Heart right ventricle (tissue), 16 donors: ENCODE results near the gene UBR2. TPM values are rescaled to one million over a fixed set of nuclear protein-coding genes. Genes with fewer than 3 reads are reported as not detected.
"Not testable (repeated sequence)": the region's sequence is repeated elsewhere in the genome, so short reads cannot be mapped to it uniquely, and the experiment has no call there.

Source experiments
- ATAC-seq, 8 donors: fragments of 200-7000 bp; cut with Tn5 transposase; one replicate each; pipeline ENCODE4 v1.9.1; 2020; ENCODE audit warnings: mild to moderate bottlenecking in 8 of 8, moderate library complexity in 8 of 8, moderate number of reproducible peaks in 1 of 8
- DNase-seq, 2 donors: peaks; one replicate each; pipeline ENCODE4 v3.0.0-alpha.2; 2020
- H3K27ac ChIP-seq, 10 donors: fragments of 200-600 bp; sonication (generic) in 2 of 10; one replicate each; pipeline versions ENCODE4 v1.5.0 to v1.8.0; 2020 to 2022; ENCODE audit warnings: mild to moderate bottlenecking in 3 of 10
- H3K27me3 ChIP-seq, 7 donors: fragments of 200-600 bp; one replicate each; pipeline ENCODE4 v1.8.0; 2021 to 2022; ENCODE audit warnings: mild to moderate bottlenecking in 2 of 7
- H3K36me3 ChIP-seq, 9 donors: fragments of 200-600 bp; sonication (generic) in 1 of 9; one replicate each; pipeline versions ENCODE4 v1.5.0 to v1.8.0; 2020 to 2022; ENCODE audit warnings: mild to moderate bottlenecking in 2 of 9
- H3K4me1 ChIP-seq, 9 donors: fragments of 200-600 bp; sonication (generic) in 1 of 9; one replicate each; pipeline versions ENCODE4 v1.5.0 to v1.8.0; 2020 to 2022; ENCODE audit warnings: mild to moderate bottlenecking in 4 of 9
- H3K4me3 ChIP-seq, 10 donors: fragments of 200-600 bp; sonication (generic) in 2 of 10; one replicate each; pipeline versions ENCODE4 v1.5.0 to v1.8.0; 2020 to 2022; ENCODE audit warnings: mild to moderate bottlenecking in 7 of 10, moderate library complexity in 2 of 10
- H3K9me3 ChIP-seq, 11 donors: fragments of 200-600 bp in 10 of 11; sonication (generic) in 2 of 11; one replicate each; pipeline versions ENCODE4 v1.5.0 to v1.8.0; 2013 to 2022; ENCODE audit warnings: mild to moderate bottlenecking in 2 of 11, control low read depth in 1 of 11, moderate library complexity in 1 of 11
- CTCF ChIP-seq, 9 donors: fragments of 200-600 bp; sonication (generic) in 2 of 9; IDR thresholded peaks; one replicate each; pipeline versions ENCODE4 v1.5.0 to v1.8.0; 2021 to 2022; ENCODE audit warnings: antibody characterized with exemption in 9 of 9, mild to moderate bottlenecking in 5 of 9, moderate library complexity in 1 of 9
- WGBS, 2 donors: extraction: QIAGEN DNeasy Blood & Tissue Kit; methylation state at CpG; one replicate each; pipeline ENCODE4 v1.1.7; 2013; ENCODE audit warnings: inconsistent platforms in 1 of 2; 5-methylcytosine and 5-hydroxymethylcytosine counted together
- intact Hi-C, 10 donors: fragments of 100-400 bp; cut with DNase I; formaldehyde crosslinking; loops; one replicate each; pipeline versions ENCODE4 v1.11.1 to v1.14.2; 2022
- polyA plus RNA-seq, 2 donors: library from polyadenylated mRNA; stranded (reverse); fragments of 200-250 nt; gene quantifications; one replicate each; pipeline ENCODE4 v1.2.3, GENCODE V29; 2013
- total RNA-seq, 10 donors: library from RNA; stranded (reverse); fragmentation: NEBNext Ultra II Directional in 3 of 10; extraction: Animal tissue kit (Norgen Biotek cat#: 25700) in 3 of 10; gene quantifications; one replicate each; pipeline versions ENCODE4 v1.2.1 to v1.2.4, GENCODE V29; 2021 to 2023
- donor health status: Arrhythmogenic right ventricular cardiomyopathy.
- donor health status: ischemic (EF 13 %, LVEDD 7.1; RV severe dilation, severe dysfunction).
- donor health status: healthy with polysubstance abuse.
- donor health status: DM: no; HTN: yes; CAD: no.
- donor health status: DM: no; HTN: no; CAD: no.
- donor health status: ischemic (EF 25% LVEDD 6.9; RV normal size, moderate dysfunction).
- donor health status: ischemic (EF 25% LVEDD 5.7; RV mildly dilated, moderate dysfunction).
- donor health status: healthy.
- donor health status: DM: yes; HTN: yes; CAD: no.
- donor health status: Ischemic cardiomyopathy.
- donor health status: ischemic (EF 35%, LVEDD 5.7; RV mildly dilated, moderate dysfunction).
- donor health status: nonischemic (EF 11% LVEDD 7.7; RV severe dilation, severe dysfunction).
- donor health status: DM: yes; HTN: yes; CAD: no.
- donor health status: PGD.
- donor health status: ischemic (EF 29% LVEDD 5.4; RV normal size, mild dysfunction).
- donor health status: nonischemic (EF 23%, LVEDD 6.1; RV moderate dilation, normal function).

UBR2 gene
- total and polyA plus RNA-seq, 12 donors: 6.7 to 36.5 (median 34.4) TPM

GRCh38 chr6:42702200-42702599 is 138.4 kb downstream of the UBR2 start:
- no peak overlapping the region for H3K27ac ChIP-seq

GRCh38 chr6:42702786-42703185 is 139.0 kb downstream of the UBR2 start:
- intact Hi-C loops, H3K27ac ChIP-seq, H3K4me3 ChIP-seq, ATAC-seq, DNase-seq, H3K27me3 ChIP-seq, H3K9me3 ChIP-seq, H3K36me3 ChIP-seq: not testable (repeated sequence)
- 95 to 99% methylated on average over 3 of the region's 3 CpGs for WGBS, 2 donors
- H3K4me1 ChIP-seq: peaks cover 0 to 13% (median 0%) of the 10 kb centered on the region in 9 donors

More at GRCh38 chr6:42702200-42702599, 138.4 kb downstream of the UBR2 start:
- intact Hi-C loops: no loop called here
- Histone ChIP-seq H3K4me3 (no peak overlapping the region), H3K27me3 (no peaks in the 10 kb centered on the region), H3K9me3 (no peaks in the 10 kb centered on the region), H3K4me1 (peaks cover 0 to 13% (median 0%) of the 10 kb centered on the region in 9 donors), H3K36me3 (peaks cover 0 to 8% (median 0%) of the 10 kb centered on the region in 9 donors)
- no peak for DNase-seq
- ATAC-seq: no peak
- TF ChIP-seq CTCF (IDR thresholded peaks at IDR 0.05): no peak
- WGBS, 2 donors: 73 to 90% methylated on average over 2 of the region's 2 CpGs

GRCh38 chr6:42704251-42704936 is 140.6 kb downstream of the UBR2 start:
- TF ChIP-seq CTCF (IDR thresholded peaks at IDR 0.05): no peak
- Histone ChIP-seq H3K27ac (peak overlapping the region in 1 of 10 donors; percentile 47), H3K36me3 (no peaks in the 10 kb centered on the region), H3K27me3 (no peaks in the 10 kb centered on the region), H3K4me1 (peaks cover 0 to 13% (median 0%) of the 10 kb centered on the region in 9 donors), H3K4me3 (peak overlapping the region in 9 of 10 donors; percentile 18 to 58 (median 39)), H3K9me3 (no peaks in the 10 kb centered on the region)
- 32 to 50% methylated on average over 24 of the region's 24 CpGs for WGBS, 2 donors
- peak; percentile 58 to 91 (median 78) for ATAC-seq
- peak; percentile 48 to 62 for DNase-seq
- intact Hi-C loops: no loop called here

GRCh38 chr6:42704937-42705374 is 141.1 kb downstream of the UBR2 start:
- 89 to 96% methylated on average over 4 of the region's 4 CpGs for WGBS, 2 donors
- intact Hi-C loops: no loop called here
- ATAC-seq: peak in 2 of 8 donors; percentile 4 to 27

More at GRCh38 chr6:42704937-42705374, 141.1 kb downstream of the UBR2 start:
- no peak for TF ChIP-seq CTCF (IDR thresholded peaks at IDR 0.05)
- Histone ChIP-seq H3K9me3 (no peaks in the 10 kb centered on the region), H3K27me3 (no peaks in the 10 kb centered on the region), H3K4me1 (peaks cover 0 to 13% (median 0%) of the 10 kb centered on the region in 9 donors), H3K4me3 (peak overlapping the region in 1 of 10 donors; percentile 58), H3K27ac (no peak overlapping the region), H3K36me3 (no peaks in the 10 kb centered on the region)
- DNase-seq: no peak
